Endothelial cell of umbilical vein (primary cell): Measurements from ENCODE around the gene RAI1.

Experiments
- CTCF ChIP-seq, 2 donors: IDR thresholded peaks; 1 replicate in 1 of 2; 2 replicates in 1 of 2; pipeline ENCODE4 v1.5.1; 2011; ENCODE audit warnings: low read length in 2 of 2, mild to moderate bottlenecking in 2 of 2, moderate library complexity in 2 of 2, control low read depth in 1 of 2, inconsistent platforms in 1 of 2, low read depth in 1 of 2; ENCODE audit not compliant: insufficient read depth in 1 of 2; ENCODE audit errors: extremely low read depth in 1 of 2
- EZH2 ChIP-seq: IDR thresholded peaks from 2 replicates; pipeline ENCODE4 v1.6.1; 2012; ENCODE audit warnings: borderline replicate concordance, low read depth, mild to moderate bottlenecking, moderate library complexity, low read length, inconsistent platforms; ENCODE audit not compliant: severe bottlenecking
- FOS ChIP-seq: IDR thresholded peaks from 2 replicates; pipeline ENCODE4 v1.6.1; 2011; ENCODE audit warnings: mild to moderate bottlenecking, low read length, moderate library complexity, borderline replicate concordance; ENCODE audit not compliant: insufficient read depth
- GATA2 ChIP-seq: IDR thresholded peaks from 2 replicates; pipeline ENCODE4 v1.7.0; 2011; ENCODE audit warnings: low read depth, mild to moderate bottlenecking, moderate library complexity, mixed read lengths, low read length; ENCODE audit not compliant: insufficient read length, insufficient read depth
- JUN ChIP-seq: IDR thresholded peaks from 2 replicates; pipeline ENCODE4 v1.6.1; 2011; ENCODE audit warnings: borderline replicate concordance, low read depth; ENCODE audit not compliant: insufficient read length, insufficient read depth
- MYC ChIP-seq: IDR thresholded peaks from one replicate; pipeline ENCODE4 v1.6.1; 2011; ENCODE audit warnings: mild to moderate bottlenecking, low read depth, low read length
- POLR2A ChIP-seq: IDR thresholded peaks from 2 replicates; pipeline ENCODE4 v1.6.1; 2012; ENCODE audit warnings: low read depth, mild to moderate bottlenecking, control low read depth, low read length
- POLR2AphosphoS5 ChIP-seq: IDR thresholded peaks from 2 replicates; pipeline ENCODE4 v1.6.1; 2012; ENCODE audit warnings: low read depth, mild to moderate bottlenecking, control low read depth, low read length, moderate library complexity; ENCODE audit not compliant: insufficient read depth
- TF ChIP-seq, protein P1 (sequence below): IDR thresholded peaks from 2 replicates; pipeline ENCODE4 v1.6.1; 2011; ENCODE audit not compliant: insufficient read depth, insufficient read length

DNA sequence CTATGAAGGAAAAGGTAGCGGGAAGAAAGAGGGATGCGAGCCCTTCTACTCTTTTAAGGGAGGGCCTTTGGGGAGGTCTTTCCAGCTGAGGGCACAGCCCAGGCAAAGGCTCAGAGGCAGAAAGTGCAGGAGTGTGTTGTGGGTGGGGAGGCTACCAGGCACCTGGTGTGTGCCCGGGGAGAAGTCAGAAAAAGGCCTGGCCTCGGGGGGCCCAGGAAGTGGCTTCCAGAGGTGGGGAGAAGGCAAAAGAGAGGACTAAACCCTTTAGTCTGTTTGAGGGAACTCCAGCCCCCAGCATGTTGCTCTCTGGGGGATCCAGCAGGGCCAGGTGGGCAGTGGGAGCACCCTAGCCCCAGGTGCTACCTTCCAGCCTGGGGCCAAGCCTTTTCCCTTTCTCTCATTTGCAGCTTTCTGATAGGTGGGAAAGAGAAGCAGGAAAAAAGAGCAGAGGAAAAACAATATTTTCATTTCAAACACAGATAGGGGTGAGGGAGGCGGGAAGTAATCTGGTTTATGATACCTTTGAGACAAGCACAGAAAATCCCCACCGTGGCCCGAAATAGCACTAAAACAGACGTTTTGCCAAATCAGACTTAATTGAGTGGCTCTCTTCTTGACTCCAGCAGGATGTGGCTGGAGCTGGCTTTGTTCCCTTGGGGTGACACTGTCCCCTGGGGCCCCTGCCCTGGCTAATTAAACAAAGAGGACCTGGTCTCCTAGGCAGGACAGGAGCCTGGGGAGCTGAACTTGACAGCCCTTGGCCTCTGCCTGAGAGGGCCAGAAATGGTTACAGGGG lies 10.4 kb downstream of the RAI1 start:
- TF ChIP-seq CTCF (IDR thresholded peaks at IDR 0.05; ENCODE audit: extremely low read depth in 1 of 2, insufficient read depth in 1 of 2, low read depth in 1 of 2, low read length in 2 of 2) (no peak), EZH2 (no peak), JUN (no peak), GATA2 (no peak), POLR2AphosphoS5 (no peak), POLR2A (no peak), FOS (no peak), MYC (no peak)
- TF ChIP-seq, protein P1, sequence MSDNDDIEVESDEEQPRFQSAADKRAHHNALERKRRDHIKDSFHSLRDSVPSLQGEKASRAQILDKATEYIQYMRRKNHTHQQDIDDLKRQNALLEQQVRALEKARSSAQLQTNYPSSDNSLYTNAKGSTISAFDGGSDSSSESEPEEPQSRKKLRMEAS: no peak
